Brain microvascular endothelial cell (primary cell): ENCODE data around the gene USP27X.
A peak's percentile ranks its signal among the peaks of the same experiment; 100 is the strongest.

ENCODE experiments used
- DNase-seq: peaks from one replicate; pipeline ENCODE4 v3.0.0-alpha.2; 2020
- H3K27ac ChIP-seq: fragments of 250-450 bp; sonication (Bioruptor Pico); 2 replicates; pipeline ENCODE4 v1.5.1; 2020; ENCODE audit warnings: mild to moderate bottlenecking, moderate library complexity
- H3K27me3 ChIP-seq: fragments of 250-450 bp; sonication (Bioruptor Pico); replicated peaks from 2 replicates; pipeline ENCODE4 v1.5.1; 2020; ENCODE audit warnings: mild to moderate bottlenecking
- H3K36me3 ChIP-seq: fragments of 250-450 bp; sonication (Bioruptor Pico); replicated peaks from 2 replicates; pipeline ENCODE4 v1.5.1; 2020; ENCODE audit warnings: mild to moderate bottlenecking
- H3K4me3 ChIP-seq: 2 replicates; pipeline ENCODE4 v1.5.1; 2011; ENCODE audit warnings: low read depth, mild to moderate bottlenecking, control low read depth, low read length, moderate library complexity
- CTCF ChIP-seq: IDR thresholded peaks from 2 replicates; pipeline ENCODE4 v1.5.1; 2011; ENCODE audit warnings: low read depth, mild to moderate bottlenecking, moderate library complexity, low read length, control low read depth, inconsistent platforms; ENCODE audit errors: missing control alignments
- in situ Hi-C: cut with HindIII; loops from 2 replicates; pipeline ENCODE4 v1.10.0; 2017; ENCODE audit warnings: low sequenced_read_pairs, low pct_ligation_motif_present

USP27X gene

DNA sequence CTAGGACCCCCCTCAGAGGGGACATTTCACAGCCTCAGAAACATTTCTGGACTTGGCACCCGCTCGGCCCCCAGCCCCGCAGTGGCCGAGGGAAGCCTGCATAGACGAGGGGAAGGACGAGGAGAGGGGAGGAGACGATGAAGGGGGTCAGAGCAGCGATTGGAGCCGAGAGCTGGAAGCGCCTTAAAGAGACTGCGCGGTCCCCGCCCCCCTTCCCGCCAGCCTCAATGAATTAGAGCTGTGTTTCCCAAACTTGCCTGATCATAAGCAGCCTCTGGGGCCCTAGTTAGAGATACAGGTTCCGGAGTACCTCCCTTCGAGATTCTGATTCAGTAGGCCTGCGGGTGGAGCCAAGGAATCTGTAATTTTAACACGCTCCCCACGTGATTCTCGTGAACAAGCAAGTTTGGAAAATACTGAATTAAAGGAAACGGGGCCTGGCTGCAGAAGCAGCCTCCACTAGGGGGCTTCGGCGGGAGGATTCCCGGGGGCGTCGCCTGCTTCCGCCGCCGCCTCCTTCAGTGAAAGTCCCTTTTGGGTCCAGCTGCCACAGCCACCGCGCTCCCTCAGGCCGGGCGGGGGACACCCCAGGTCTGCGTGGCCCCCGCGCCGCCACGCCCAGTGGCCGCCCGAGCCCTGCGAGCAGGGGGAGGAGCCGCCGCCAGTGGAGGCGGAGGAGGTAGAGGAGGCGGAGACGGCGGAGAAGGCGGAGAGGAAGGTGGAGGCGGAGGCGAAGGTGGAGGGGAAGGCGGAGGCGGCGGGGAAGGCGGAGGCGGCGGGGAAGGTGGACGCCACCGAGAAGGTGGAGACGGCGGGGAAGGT, at the start of gene USP27X:
Gene USP27X (plus strand): TSS at position 651 of the 822 bp plus-strand sequence. CDS start 824 bp downstream, outside the sequence.
- H3K27me3 ChIP-seq: no peaks in the 10 kb centered on the region
- in situ Hi-C loops: no loop called here
- no peaks in the 10 kb centered on the region for H3K36me3 ChIP-seq
- peak within 1 kb of the TSS; percentile 61 for H3K4me3 ChIP-seq
- peak; percentile 70 for TF ChIP-seq CTCF
- peak within 1 kb of the TSS; percentile 66 for H3K27ac ChIP-seq
- peak; percentile 74 for DNase-seq

GRCh38 chrX:49838374-49838773, 40.9 kb upstream of the USP27X start:
- DNase-seq: peak; percentile 4
- Histone ChIP-seq H3K4me3 (no peak overlapping the region), H3K27ac (no peak overlapping the region), H3K27me3 (no peaks in the 10 kb centered on the region), H3K36me3 (no peaks in the 10 kb centered on the region)
- in situ Hi-C loops: no loop called here
- peak; percentile 68 for TF ChIP-seq CTCF

- Histone ChIP-seq H3K27me3 (no peaks in the 10 kb centered on the region), H3K36me3 (no peaks in the 10 kb centered on the region), H3K4me3 (no peak overlapping the region), H3K27ac (no peak overlapping the region)
- TF ChIP-seq CTCF: peak; percentile 53
- peak; percentile 14 for DNase-seq
- in situ Hi-C loops: no loop called here
Measured at GRCh38 chrX:49840679-49841078, 38.6 kb upstream of the USP27X start.

DNA sequence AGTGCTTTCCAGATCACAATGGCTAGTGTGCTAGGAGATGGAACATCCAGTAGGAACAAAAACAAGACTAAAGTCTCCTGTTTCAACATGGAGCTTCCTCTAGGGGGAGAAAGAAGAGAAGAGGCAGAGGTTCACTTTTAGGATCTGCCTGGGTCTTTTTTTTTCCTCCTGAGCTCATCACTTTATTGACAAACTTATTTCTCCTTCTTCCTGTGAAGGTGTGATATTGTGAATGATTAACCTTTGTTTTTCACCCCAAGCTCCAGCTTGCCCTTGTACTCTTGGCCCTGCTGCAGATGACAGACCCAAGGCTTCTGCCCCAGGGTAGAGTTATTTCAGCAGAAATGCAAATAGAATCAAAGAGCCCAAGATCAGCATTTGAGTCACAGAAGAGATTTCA, 36.7 kb upstream of the USP27X start:
- Histone ChIP-seq H3K36me3 (no peaks in the 10 kb centered on the region), H3K4me3 (no peak overlapping the region), H3K27me3 (no peaks in the 10 kb centered on the region), H3K27ac (no peak overlapping the region)
- no peak for DNase-seq
- TF ChIP-seq CTCF: no peak
- in situ Hi-C loops: no loop called here

DNA sequence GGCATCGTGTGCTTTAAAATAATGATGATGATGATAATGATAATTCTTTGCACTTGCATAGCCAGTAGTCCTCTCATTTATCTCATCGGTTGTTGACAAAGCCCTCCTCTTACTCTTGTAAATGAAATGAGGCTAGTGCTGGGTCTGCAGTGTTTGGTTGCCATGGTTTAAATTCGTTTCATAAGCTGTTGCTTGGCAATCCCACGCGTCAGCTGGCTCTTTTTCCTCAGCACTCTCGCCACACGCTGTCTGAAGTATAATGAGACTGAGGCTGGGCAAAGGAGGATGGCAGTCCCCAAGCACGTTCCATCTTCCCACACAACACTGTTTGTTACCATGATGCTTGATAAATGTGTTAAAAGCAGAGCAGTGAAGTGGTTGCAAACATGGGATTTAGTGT, 34.7 kb upstream of the USP27X start:
- in situ Hi-C loops: no loop called here
- no peak for TF ChIP-seq CTCF
- H3K4me3 ChIP-seq: no peak overlapping the region
- no peaks in the 10 kb centered on the region for H3K27me3 ChIP-seq
- H3K27ac ChIP-seq: no peak overlapping the region
- no peaks in the 10 kb centered on the region for H3K36me3 ChIP-seq
- no peak for DNase-seq
